ENCODE data around the gene OR5K3.

- TF ChIP-seq CTCF (IDR thresholded peaks at IDR 0.05; ENCODE audit: low read length): no peak
- TF ChIP-seq EZH2 (IDR thresholded peaks at IDR 0.05; ENCODE audit: borderline replicate concordance, low read length): no peak
These were observed 31.2 kb upstream of the OR5K3 start for GRCh38 chr3:98359250-98359649.

Data from OCI-LY1 (cell line).